KOPT-K1 (cell line): ENCODE results near the gene DZANK1.
A peak's percentile ranks its signal among the peaks of the same experiment; 100 is the strongest.

Experiments
- H3K27ac ChIP-seq: fragments of 200-600 bp; sonication (generic); 2 replicates; pipeline ENCODE4 v1.5.1; 2016; ENCODE audit warnings: antibody characterized with exemption, mild to moderate bottlenecking, low read depth, low read length; ENCODE audit not compliant: poor library complexity, severe bottlenecking
- H3K36me3 ChIP-seq: fragments of 200-600 bp; sonication (generic); 2 replicates; pipeline ENCODE4 v1.5.1; 2017; ENCODE audit warnings: antibody characterized with exemption, mild to moderate bottlenecking, low read length, moderate library complexity; ENCODE audit not compliant: insufficient read depth
- H3K9me3 ChIP-seq: fragments of 200-600 bp; sonication (generic); 2 replicates; pipeline ENCODE4 v1.5.1; 2017; ENCODE audit warnings: antibody characterized with exemption, low read length, mild to moderate bottlenecking; ENCODE audit not compliant: insufficient read depth, poor library complexity, severe bottlenecking

DZANK1 gene

DNA sequence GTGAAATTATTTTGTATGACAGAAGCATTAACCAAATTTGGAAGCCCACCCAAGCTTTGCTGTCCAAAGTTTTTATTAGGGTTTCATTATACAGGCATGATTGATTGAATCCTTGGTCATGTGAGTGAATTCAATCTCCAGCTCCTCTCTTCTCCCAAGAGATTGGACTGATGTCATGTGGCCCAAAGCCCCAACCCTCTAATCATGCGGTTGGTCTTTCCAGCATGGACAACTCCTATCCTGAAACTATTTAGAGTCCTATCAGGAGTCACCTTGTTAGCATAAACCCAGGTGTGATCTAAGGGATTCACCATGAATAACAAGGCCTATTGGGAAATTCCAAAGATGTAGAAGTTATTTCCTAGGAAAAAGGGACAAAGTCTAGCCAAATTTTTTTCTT is 11.0 kb upstream of the DZANK1 start:
- Histone ChIP-seq H3K36me3 (peaks cover 96% of the 10 kb centered on the region), H3K27ac (no peak overlapping the region), H3K9me3 (no peaks in the 10 kb centered on the region)

- Histone ChIP-seq H3K27ac (no peak overlapping the region), H3K36me3 (peaks cover 90% of the 10 kb centered on the region), H3K9me3 (no peaks in the 10 kb centered on the region)
Observed at GRCh38 chr20:18477218-18477617, 10.4 kb upstream of the DZANK1 start.

GRCh38 chr20:18466574-18466893 is 296 bp downstream of the DZANK1 start:
- H3K9me3 ChIP-seq, result no peaks in the 10 kb centered on the region
- peak overlapping the region; percentile 64 for H3K27ac ChIP-seq
- H3K36me3 ChIP-seq, result peaks cover 25% of the 10 kb centered on the region

GRCh38 chr20:18465536-18466200 is 1.2 kb downstream of the DZANK1 start:
- no peaks in the 10 kb centered on the region for H3K9me3 ChIP-seq
- no peak overlapping the region for H3K27ac ChIP-seq
- peaks cover 16% of the 10 kb centered on the region for H3K36me3 ChIP-seq

GRCh38 chr20:18456600-18456999 is 10.2 kb downstream of the DZANK1 start:
- Histone ChIP-seq H3K9me3 (no peaks in the 10 kb centered on the region), H3K36me3 (no peaks in the 10 kb centered on the region), H3K27ac (no peak overlapping the region)

DNA sequence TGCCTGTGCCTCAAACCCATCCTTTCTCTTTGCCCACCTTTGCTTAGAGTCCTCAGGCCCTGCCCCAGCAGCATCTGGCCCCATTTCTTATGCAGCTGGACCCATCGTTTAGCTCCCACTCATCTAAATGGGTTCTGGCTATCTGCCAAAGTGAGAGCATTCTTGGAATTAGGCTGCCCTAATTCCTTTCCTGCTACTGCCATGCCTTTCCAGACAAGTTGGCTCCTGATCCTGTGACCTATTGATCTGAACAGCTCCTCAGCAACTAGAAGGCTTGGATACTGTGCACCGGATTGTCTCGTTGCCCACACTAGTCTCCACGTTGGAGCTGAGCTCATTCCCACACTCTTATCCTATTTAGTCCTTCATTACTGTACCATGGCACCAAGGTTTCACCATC is 22.9 kb downstream of the DZANK1 start:
- Histone ChIP-seq H3K36me3 (no peaks in the 10 kb centered on the region), H3K9me3 (no peaks in the 10 kb centered on the region), H3K27ac (no peak overlapping the region)

GRCh38 chr20:18440403-18440802 is 26.4 kb downstream of the DZANK1 start:
- no peak overlapping the region for H3K27ac ChIP-seq
- no peaks in the 10 kb centered on the region for H3K9me3 ChIP-seq
- H3K36me3 ChIP-seq, result no peaks in the 10 kb centered on the region

DNA sequence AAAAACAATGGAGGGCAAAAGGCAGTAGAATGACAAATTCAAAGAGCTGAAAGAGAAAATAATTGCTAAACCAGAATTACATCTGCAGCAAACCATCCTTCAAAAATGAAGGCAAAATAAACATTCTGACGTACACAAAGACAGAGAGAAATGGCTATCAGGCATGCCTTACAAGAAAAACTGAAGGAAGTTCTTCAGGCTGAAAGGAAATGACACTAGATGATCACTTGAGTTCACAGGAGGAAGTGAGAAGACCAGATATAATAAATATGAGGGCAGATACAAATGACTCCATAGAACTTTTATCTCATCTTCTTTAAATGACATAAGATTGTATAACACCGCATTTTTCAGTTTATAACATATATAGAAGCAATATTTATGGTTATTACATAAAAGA is 30.0 kb downstream of the DZANK1 start:
- H3K9me3 ChIP-seq, result no peaks in the 10 kb centered on the region
- H3K27ac ChIP-seq, result no peak overlapping the region
- H3K36me3 ChIP-seq, result no peaks in the 10 kb centered on the region

GRCh38 chr20:18431206-18431605 is 35.6 kb downstream of the DZANK1 start:
- Histone ChIP-seq H3K9me3 (no peaks in the 10 kb centered on the region), H3K27ac (no peak overlapping the region), H3K36me3 (no peaks in the 10 kb centered on the region)

GRCh38 chr20:18430172-18430826 is 36.5 kb downstream of the DZANK1 start:
- Histone ChIP-seq H3K9me3 (no peaks in the 10 kb centered on the region), H3K36me3 (no peaks in the 10 kb centered on the region)

DNA sequence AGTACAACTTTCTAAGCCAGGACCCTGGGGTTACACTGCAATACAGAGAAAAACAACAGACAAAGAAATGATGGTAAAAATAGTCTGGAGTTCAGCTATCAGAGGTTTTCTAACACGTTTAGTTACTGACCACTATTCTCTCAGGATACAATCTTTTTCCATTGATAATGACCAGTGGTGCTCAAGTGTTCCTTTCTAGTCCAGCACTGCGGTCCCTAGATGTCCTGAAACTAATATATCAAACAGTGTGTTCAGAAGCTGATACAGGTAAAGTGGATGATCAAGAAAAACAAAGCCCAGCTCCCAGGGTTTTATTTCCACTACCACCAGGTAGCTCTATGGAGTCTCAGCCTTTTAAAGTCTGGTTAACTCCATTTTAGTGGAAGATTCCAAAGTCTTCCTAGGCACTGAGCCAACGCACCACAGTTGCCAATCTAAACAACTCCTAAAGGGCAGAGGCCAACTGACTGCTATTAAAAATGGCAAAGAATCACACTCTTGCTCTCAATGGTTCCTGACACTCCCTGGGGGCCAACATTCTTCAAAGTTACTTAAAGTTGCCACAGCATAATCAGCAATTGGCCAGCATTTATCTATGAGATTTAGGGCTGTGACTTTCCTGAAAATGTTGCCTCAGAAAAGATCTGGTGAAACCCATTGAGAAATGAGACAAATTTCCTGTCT is 38.2 kb downstream of the DZANK1 start:
- H3K36me3 ChIP-seq, result no peaks in the 10 kb centered on the region
- H3K27ac ChIP-seq, result no peak overlapping the region
- H3K9me3 ChIP-seq, result no peaks in the 10 kb centered on the region

More at GRCh38 chr20:18430172-18430826, 36.5 kb downstream of the DZANK1 start:
- H3K27ac ChIP-seq, result no peak overlapping the region

GRCh38 chr20:18427214-18427613 is 39.6 kb downstream of the DZANK1 start:
- Histone ChIP-seq H3K27ac (no peak overlapping the region), H3K36me3 (no peaks in the 10 kb centered on the region), H3K9me3 (no peaks in the 10 kb centered on the region)

- H3K27ac ChIP-seq, result no peak overlapping the region
- no peaks in the 10 kb centered on the region for H3K36me3 ChIP-seq
- no peaks in the 10 kb centered on the region for H3K9me3 ChIP-seq
Observed at GRCh38 chr20:18421608-18422007, 45.2 kb downstream of the DZANK1 start.

- Histone ChIP-seq H3K27ac (no peak overlapping the region), H3K9me3 (no peaks in the 10 kb centered on the region), H3K36me3 (no peaks in the 10 kb centered on the region)
Observed at GRCh38 chr20:18416486-18416885, 50.3 kb downstream of the DZANK1 start.

DNA sequence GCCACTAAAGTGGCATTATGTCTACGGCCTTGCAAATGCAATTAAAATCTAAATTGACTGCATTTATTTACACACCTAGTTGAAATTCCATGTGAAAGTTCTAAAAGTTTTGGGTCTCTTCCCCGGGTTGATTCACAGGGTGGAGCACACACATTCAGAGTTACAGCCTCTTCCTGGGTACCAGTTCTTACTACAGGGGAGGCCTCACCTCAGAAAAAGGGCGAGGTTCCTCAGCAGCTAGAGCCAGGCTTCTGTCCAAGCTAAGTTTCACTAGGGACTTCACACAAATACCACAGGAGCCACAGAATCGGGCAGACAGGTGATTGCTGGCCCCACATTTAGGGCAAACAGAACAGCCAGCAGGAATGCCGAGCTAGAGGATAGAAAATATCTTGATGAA is 52.7 kb downstream of the DZANK1 start:
- H3K36me3 ChIP-seq, result no peaks in the 10 kb centered on the region
- no peak overlapping the region for H3K27ac ChIP-seq
- H3K9me3 ChIP-seq, result no peaks in the 10 kb centered on the region
